Measurements from ENCODE around the gene PCDH9.

The PCDH9 gene

GRCh38 chr13:67036699-67037457 lies 193.3 kb downstream of the PCDH9 start:
- DNase-seq (ENCODE audit: low read depth in 2 of 2) = no peak

- no peak for DNase-seq (ENCODE audit: low read depth in 2 of 2)
Measured at GRCh38 chr13:67033170-67033569, 197.0 kb downstream of the PCDH9 start.

GRCh38 chr13:67023130-67023876 lies 206.8 kb downstream of the PCDH9 start:
- no peak for DNase-seq (ENCODE audit: low read depth in 2 of 2)

- DNase-seq (ENCODE audit: low read depth in 2 of 2) = no peak
Measured at GRCh38 chr13:67018775-67019174, 211.4 kb downstream of the PCDH9 start.

DNA sequence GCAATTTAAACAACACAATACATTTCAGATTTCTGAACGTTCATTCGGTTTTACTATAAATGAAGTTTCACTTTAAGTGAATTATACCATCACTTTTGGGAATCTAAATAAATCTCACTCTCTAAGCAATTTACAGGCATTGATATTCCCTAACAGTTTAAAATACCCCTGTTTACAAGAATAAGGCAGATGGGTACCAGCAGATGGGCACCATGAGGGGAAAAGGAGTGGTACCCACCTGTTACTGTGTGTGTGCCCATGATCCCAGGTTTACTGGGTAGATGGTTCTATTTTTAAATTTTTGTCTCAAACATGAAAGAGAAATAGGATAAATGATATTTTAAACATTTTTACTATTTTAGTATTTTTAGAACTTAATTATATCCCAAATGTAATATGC lies 212.9 kb downstream of the PCDH9 start:
- DNase-seq (ENCODE audit: low read depth in 2 of 2) = no peak

DNA sequence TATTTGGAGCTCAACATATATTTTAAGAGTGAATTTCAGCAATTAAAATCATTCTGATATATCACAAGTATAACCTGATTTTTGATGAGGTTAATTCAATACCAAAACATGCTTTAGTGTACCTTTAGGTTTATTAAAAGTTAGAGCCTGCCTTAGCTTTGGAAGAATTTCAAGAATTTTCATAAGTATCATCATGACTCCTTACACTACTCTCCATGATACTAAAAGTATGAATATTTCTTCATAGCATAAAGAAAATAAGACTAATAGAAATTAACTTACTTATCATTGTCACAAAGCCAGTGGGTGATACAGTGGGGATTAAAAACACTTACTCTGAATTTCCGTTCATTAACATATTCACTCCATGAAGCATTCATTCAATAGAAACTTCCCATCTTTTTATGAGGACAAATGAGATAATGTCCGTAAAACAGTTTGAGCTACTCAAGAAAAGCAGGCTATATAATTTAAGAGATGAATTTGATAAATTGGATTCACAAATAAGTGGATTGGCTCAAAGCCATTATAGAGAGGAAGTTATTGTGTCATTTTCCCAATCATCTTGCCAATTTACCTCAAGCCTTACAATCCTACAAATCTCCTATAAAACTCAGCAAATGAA lies 214.0 kb downstream of the PCDH9 start:
- DNase-seq (ENCODE audit: low read depth in 2 of 2) = no peak

GRCh38 chr13:67014399-67014798 lies 215.7 kb downstream of the PCDH9 start:
- no peak for DNase-seq (ENCODE audit: low read depth in 2 of 2)

DNA sequence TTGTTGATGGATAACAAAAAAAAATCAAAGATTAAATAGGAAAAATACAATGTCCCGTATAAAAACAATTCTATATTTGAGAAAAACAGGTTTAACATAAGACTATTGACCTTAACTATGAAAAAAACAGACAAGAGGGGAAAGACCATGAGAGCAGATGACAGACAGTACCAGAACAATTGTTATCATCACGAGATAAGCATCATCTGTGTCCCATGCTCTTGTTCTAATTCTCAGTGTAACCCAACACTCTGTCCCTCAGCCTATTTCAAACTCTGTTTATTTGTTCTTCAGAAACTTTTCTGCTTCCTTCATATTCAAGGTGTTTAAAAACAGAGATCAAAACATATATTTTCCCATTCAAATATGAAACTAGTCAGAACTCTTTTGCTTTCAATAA lies 216.4 kb downstream of the PCDH9 start:
- DNase-seq (ENCODE audit: low read depth in 2 of 2) = no peak

GRCh38 chr13:67008075-67008668 lies 222.0 kb downstream of the PCDH9 start:
- DNase-seq (ENCODE audit: low read depth in 2 of 2) = no peak

- no peak for DNase-seq (ENCODE audit: low read depth in 2 of 2)
Measured at GRCh38 chr13:67004511-67004910, 225.6 kb downstream of the PCDH9 start.

- no peak for DNase-seq (ENCODE audit: low read depth in 2 of 2)
Measured at GRCh38 chr13:67003743-67004142, 226.4 kb downstream of the PCDH9 start.

DNA sequence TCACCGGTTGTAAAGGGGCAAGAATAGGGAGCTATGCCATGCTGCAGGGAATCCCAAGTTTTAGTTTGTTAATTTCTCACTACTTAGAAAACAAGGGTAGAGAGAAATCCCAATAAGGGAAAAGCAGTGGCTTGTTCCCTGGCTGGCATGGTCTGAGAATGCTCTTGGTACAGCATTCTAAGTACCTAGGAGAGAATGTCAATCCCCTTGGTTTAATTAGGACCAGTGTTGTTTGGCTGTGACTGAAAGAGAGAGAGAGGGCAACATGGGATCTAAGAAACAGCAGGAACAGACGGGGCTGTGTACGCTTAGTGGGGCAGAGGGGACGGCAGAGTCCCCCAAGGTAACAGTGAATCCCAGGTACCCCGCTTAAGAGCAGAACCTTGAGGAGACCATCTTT lies 228.8 kb downstream of the PCDH9 start:
- DNase-seq (ENCODE audit: low read depth in 2 of 2) = no peak

DNA sequence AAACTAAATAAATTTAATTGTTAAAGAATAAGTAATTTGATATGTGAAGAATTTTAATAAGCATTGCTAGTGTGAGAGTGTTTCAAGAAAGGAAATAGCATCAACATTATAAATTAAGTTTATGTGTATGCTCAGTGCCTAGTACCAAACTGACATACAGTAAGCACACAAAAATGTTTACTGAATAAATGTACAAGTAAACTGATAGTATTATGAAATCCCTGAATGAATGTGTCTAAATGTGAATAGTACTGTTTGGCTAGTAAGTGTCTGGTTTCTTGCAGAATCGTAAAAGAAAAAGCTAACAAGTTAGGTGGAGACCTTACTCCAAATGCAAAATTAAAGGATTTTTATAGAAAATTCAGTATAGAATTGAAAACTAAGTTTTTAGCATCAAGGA lies 233.6 kb downstream of the PCDH9 start:
- no peak for DNase-seq (ENCODE audit: low read depth in 2 of 2)

- DNase-seq (ENCODE audit: low read depth in 2 of 2) = no peak
Measured at GRCh38 chr13:66995203-66995611, 234.9 kb downstream of the PCDH9 start.

DNA sequence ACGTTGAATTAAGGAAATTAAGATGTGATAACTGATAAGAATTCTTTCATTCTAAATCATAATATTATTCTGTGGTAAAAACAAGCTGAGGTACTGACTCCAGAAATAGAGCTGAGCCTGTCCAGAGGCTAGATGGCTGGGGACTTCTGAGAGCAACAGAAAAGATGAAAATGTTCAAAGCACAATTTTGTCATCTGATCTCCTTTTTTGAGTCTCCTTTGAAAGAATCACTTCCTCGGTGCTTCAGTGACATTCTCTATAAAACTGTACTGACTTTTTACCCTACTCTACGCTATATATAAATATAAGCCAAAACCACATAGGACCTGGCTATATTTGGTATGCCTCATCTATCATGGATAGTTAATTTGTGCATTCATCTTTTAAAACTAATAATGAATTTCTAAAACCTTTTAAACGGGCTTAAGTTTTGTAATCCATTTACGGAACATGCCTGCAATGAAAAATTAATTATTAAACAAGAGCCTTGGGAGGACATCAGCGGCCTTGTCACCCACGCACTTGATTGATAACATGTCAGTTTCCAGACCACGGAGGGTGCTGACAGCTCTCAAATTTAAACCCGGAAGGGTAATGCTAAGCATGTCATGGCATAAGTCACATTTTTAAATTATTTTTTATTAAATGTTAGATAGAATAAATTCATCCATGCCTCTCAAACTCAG lies 235.5 kb downstream of the PCDH9 start:
- no peak for DNase-seq (ENCODE audit: low read depth in 2 of 2)

DNA sequence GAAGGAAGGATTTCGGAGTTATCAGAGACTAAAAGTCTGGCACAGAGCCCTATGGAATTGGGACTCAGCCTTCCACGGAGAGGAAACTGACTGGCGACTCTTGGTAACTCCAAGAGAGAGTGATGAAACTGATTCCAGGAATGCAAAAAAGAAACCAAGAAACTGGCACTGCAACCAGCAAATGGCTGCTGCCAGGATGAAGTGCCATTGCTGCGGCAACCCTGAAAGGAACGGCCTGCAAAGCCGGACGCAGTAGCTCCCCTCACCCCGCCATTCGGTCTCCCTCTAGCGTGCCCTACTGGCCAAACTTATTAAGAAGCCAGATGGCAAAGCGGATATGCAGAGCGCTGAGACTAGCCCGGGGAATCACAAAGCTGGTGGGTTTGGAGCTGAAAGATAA lies 236.0 kb downstream of the PCDH9 start:
- no peak for DNase-seq (ENCODE audit: low read depth in 2 of 2)

DNA sequence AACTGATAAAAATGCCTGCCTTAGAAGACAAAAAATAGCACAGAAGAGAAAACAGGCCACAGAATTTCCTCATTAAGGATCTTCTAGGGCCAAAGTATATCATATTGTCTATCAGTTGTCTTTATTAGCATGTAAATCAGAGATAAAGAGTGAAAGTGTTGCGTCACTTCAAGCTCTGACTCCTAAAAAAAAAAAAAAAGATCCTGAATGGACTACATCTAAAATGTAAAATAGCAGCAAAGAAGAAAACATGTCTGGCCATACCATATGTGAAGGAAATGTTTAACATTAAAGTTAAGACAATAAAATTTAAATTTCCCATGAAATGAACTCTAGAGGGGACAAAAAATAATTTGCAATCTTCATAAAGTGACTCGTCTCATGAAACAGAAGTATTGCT lies 237.4 kb downstream of the PCDH9 start:
- DNase-seq (ENCODE audit: low read depth in 2 of 2) = no peak

DNA sequence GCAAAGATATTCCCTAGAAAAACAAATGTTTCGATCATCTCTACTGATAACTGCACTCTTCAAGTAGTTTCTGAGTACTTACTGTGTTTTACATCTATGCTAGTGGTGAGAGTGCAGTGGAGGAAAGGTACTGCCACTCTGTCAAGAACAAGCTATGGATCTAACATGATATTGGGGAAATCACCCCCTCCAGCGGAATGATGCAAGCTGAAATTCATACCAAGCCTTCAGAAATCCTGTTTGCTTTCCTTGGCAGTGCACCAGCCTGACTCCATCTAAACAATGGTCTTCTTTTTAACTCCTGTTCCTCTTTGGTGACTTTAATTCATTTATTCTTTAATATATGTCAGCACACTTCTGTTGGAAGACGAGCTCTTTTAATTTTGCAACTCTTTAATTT lies 238.0 kb downstream of the PCDH9 start:
- no peak for DNase-seq (ENCODE audit: low read depth in 2 of 2)

DNA sequence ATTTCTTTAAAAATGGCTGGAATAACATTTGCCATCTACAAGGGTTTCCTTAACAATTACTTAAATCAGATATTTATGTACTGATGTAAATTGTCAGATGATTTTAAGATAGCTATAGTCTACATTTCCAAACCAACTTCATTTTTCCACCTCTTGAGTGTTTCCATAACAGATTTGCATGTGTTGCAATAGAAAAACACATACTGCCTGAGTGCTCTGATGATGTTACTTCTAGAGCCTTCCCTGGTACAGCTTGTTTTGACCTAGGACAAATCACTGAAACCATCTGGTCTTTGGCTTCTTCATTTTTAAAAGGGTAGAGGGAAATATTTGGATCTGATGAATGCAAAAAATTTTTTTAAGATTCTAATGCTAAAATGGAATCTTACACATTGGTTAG lies 245.9 kb downstream of the PCDH9 start:
- DNase-seq (ENCODE audit: low read depth in 2 of 2) = no peak

- DNase-seq (ENCODE audit: low read depth in 2 of 2) = no peak
Measured at GRCh38 chr13:66981912-66982311, 248.2 kb downstream of the PCDH9 start.

DNA sequence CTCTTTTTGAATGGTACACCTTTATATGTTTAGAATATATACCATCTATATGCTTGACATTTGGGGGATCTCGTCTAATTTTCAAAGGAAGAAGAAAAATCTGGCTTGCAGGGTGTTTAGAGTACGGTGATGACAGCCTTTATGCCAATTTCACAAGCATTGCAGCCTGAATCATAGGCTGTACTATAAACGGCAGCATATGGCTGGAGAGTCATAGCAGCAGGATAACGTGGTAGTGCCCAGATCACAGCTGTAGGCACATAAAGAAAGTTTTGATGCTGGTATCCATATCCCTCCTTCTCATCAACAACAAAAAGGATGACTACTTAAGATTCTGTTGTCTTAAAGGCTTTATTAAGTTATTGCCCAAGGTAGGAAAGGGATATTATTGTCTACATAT lies 253.0 kb downstream of the PCDH9 start:
- DNase-seq (ENCODE audit: low read depth in 2 of 2) = no peak

- DNase-seq (ENCODE audit: low read depth in 2 of 2) = no peak
Measured at GRCh38 chr13:66974889-66975288, 255.2 kb downstream of the PCDH9 start.

Measured in stimulated activated CD8-positive, alpha-beta memory T cell treated with anti-CD3 and anti-CD28 coated beads, Interleukin-2, amount 100 ng/mL, for 48 hours (primary cell).